ENCODE data around the gene SNRNP40.

GRCh38 chr1:31295874-31296485 lies 608 bp downstream of the SNRNP40 start:
- TF ChIP-seq CTCF (IDR thresholded peaks at IDR 0.05) = no peak
- TF ChIP-seq POLR2A (IDR thresholded peaks at IDR 0.05) = no peak
